ENCODE measurements around the gene A2ML1.
"Not testable (repeated sequence)": the region's sequence is repeated elsewhere in the genome, so short reads cannot be mapped to it uniquely, and the experiment has no call there.

Gene A2ML1

GRCh38 chr12:8847435-8847834 is 25.0 kb downstream of the A2ML1 start:
- DNase-seq (ENCODE audit: low read depth in 3 of 3, low spot score in 1 of 3) = no peak

- DNase-seq (ENCODE audit: low read depth in 3 of 3, low spot score in 1 of 3) = no peak
Observed at GRCh38 chr12:8849876-8850275, 27.5 kb downstream of the A2ML1 start.

GRCh38 chr12:8852119-8852518 is 29.7 kb downstream of the A2ML1 start:
- no peak for DNase-seq (ENCODE audit: low read depth in 3 of 3, low spot score in 1 of 3)

GRCh38 chr12:8855891-8856290 is 33.5 kb downstream of the A2ML1 start:
- no peak for DNase-seq (ENCODE audit: low read depth in 3 of 3, low spot score in 1 of 3)

- DNase-seq (ENCODE audit: low read depth in 3 of 3, low spot score in 1 of 3) = not testable (repeated sequence)
Observed at GRCh38 chr12:8859448-8859847, 37.0 kb downstream of the A2ML1 start.

GRCh38 chr12:8860165-8860961 is 37.9 kb downstream of the A2ML1 start:
- peak in 1 of 3 donors; percentile 5 for DNase-seq (ENCODE audit: low read depth in 3 of 3, low spot score in 1 of 3)

GRCh38 chr12:8866429-8866828 is 44.0 kb downstream of the A2ML1 start:
- DNase-seq (ENCODE audit: low read depth in 3 of 3, low spot score in 1 of 3) = no peak

GRCh38 chr12:8867009-8867408 is 44.6 kb downstream of the A2ML1 start:
- DNase-seq (ENCODE audit: low read depth in 3 of 3, low spot score in 1 of 3) = no peak

- no peak for DNase-seq (ENCODE audit: low read depth in 3 of 3, low spot score in 1 of 3)
Observed at GRCh38 chr12:8867786-8868185, 45.4 kb downstream of the A2ML1 start.

GRCh38 chr12:8870586-8870985 is 48.2 kb downstream of the A2ML1 start:
- no peak for DNase-seq (ENCODE audit: low read depth in 3 of 3, low spot score in 1 of 3)

GRCh38 chr12:8871068-8871467 is 48.6 kb downstream of the A2ML1 start:
- no peak for DNase-seq (ENCODE audit: low read depth in 3 of 3, low spot score in 1 of 3)

- DNase-seq (ENCODE audit: low read depth in 3 of 3, low spot score in 1 of 3) = no peak
Observed at GRCh38 chr12:8876887-8877286, 54.5 kb downstream of the A2ML1 start.

GRCh38 chr12:8886502-8887284 is 64.3 kb downstream of the A2ML1 start:
- DNase-seq (ENCODE audit: low read depth in 3 of 3, low spot score in 1 of 3) = no peak

GRCh38 chr12:8887285-8887715 is 64.9 kb downstream of the A2ML1 start:
- DNase-seq (ENCODE audit: low read depth in 3 of 3, low spot score in 1 of 3) = no peak

GRCh38 chr12:8890313-8891085 is 68.1 kb downstream of the A2ML1 start:
- peak; percentile 11 to 35 (median 13) for DNase-seq (ENCODE audit: low read depth in 3 of 3, low spot score in 1 of 3)

GRCh38 chr12:8891976-8892375 is 69.6 kb downstream of the A2ML1 start:
- DNase-seq (ENCODE audit: low read depth in 3 of 3, low spot score in 1 of 3) = no peak

- no peak for DNase-seq (ENCODE audit: low read depth in 3 of 3, low spot score in 1 of 3)
Observed at GRCh38 chr12:8894378-8894777, 72.0 kb downstream of the A2ML1 start.

- DNase-seq (ENCODE audit: low read depth in 3 of 3, low spot score in 1 of 3) = no peak
Observed at GRCh38 chr12:8894986-8895385, 72.6 kb downstream of the A2ML1 start.

GRCh38 chr12:8897081-8897480 is 74.7 kb downstream of the A2ML1 start:
- DNase-seq (ENCODE audit: low read depth in 3 of 3, low spot score in 1 of 3) = no peak

GRCh38 chr12:8899830-8900229 is 77.4 kb downstream of the A2ML1 start:
- DNase-seq (ENCODE audit: low read depth in 3 of 3, low spot score in 1 of 3) = no peak

GRCh38 chr12:8902703-8903102 is 80.3 kb downstream of the A2ML1 start:
- not testable (repeated sequence) for DNase-seq (ENCODE audit: low read depth in 3 of 3, low spot score in 1 of 3)

- no peak for DNase-seq (ENCODE audit: low read depth in 3 of 3, low spot score in 1 of 3)
Observed at GRCh38 chr12:8903646-8904045, 81.2 kb downstream of the A2ML1 start.
